ENCODE results near the gene CLIP2.

CLIP2 gene

DNA sequence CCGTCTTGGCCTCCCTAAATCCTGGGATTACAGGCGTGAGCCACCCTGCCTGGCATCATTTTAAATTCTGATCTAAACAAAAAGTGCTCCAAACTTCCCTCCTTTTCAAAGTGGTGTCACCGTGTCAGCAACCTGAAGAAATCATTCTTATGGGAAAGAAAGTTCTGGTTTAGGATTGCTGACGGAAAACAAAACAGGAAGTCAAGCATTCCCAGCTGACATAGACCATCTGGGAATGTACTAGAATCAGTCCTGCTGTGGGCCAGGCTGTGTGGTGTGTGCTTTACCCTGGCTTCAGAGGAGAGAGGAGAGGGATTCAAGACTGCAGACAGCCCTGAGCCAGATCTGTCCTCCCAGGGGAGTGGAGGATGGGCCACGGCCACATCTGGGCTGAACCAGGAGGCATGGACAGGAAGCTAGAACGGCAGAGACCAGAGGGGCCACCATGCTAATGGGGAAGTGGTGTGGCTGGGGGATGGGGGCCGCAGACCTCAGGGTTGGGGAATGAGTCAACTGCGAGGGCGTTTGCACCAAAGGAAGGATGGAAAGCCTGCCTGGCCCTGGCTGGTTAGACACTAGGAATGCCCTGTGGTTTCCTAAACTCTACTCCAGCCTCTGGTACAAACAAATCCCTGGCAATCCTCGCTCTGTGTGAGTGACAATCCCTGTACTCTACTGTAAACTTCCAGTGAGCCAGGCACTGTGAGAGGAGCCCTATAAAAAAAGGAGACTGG lies 16.7 kb upstream of the CLIP2 start:
- Histone ChIP-seq H3K27ac (ENCODE audit: low read depth, low read length) (peak overlapping the region; percentile 42), H3K4me3 (ENCODE audit: low read depth in 1 of 2, low read length in 2 of 2) (no peak overlapping the region), H3K9me3 (ENCODE audit: low read length) (no peaks in the 10 kb centered on the region), H3K4me1 (ENCODE audit: insufficient read depth, low read length) (no peaks in the 10 kb centered on the region), H3K9ac (ENCODE audit: low read length) (no peak overlapping the region), H3K27me3 (ENCODE audit: control insufficient read depth in 1 of 2, insufficient read depth in 2 of 2, low read length in 2 of 2) (no peaks in the 10 kb centered on the region), H3K36me3 (ENCODE audit: insufficient read depth, low read length) (no peaks in the 10 kb centered on the region)

DNA sequence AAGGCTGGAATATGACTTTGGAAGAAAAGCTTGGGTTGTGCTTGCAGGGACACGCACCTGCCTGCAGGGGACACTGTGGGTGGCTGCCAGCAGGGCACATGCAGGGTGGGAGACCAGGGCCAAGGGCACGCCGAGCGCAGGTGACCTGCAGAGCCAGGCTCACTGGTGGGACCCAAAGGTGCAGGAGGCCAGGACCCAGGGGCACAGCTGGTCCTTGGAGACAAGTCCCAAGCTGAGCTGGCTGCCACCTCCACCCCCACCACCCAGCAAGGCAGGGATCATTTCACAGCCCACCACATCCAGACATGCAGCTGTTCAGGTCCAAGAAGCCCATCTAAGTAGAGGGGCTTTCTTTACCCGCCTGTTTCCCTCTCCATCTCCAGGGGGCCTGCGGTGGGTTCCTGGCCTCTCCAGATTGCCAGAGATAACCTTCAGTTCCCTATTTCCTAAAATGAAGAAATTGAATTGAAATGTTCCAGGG lies 13.8 kb upstream of the CLIP2 start:
- no peaks in the 10 kb centered on the region for H3K9me3 ChIP-seq (ENCODE audit: low read length)
- H3K4me3 ChIP-seq (ENCODE audit: low read depth in 1 of 2, low read length in 2 of 2) = no peak overlapping the region
- no peaks in the 10 kb centered on the region for H3K4me1 ChIP-seq (ENCODE audit: insufficient read depth, low read length)
- no peak overlapping the region for H3K27ac ChIP-seq (ENCODE audit: low read depth, low read length)
- H3K36me3 ChIP-seq (ENCODE audit: insufficient read depth, low read length) = no peaks in the 10 kb centered on the region
- H3K9ac ChIP-seq (ENCODE audit: low read length) = no peak overlapping the region
- no peaks in the 10 kb centered on the region for H3K27me3 ChIP-seq (ENCODE audit: control insufficient read depth in 1 of 2, insufficient read depth in 2 of 2, low read length in 2 of 2)

GRCh38 chr7:74277636-74278035 lies 11.6 kb upstream of the CLIP2 start:
- Histone ChIP-seq H3K27me3 (ENCODE audit: control insufficient read depth in 1 of 2, insufficient read depth in 2 of 2, low read length in 2 of 2) (no peaks in the 10 kb centered on the region), H3K36me3 (ENCODE audit: insufficient read depth, low read length) (no peaks in the 10 kb centered on the region), H3K9ac (ENCODE audit: low read length) (no peak overlapping the region), H3K4me1 (ENCODE audit: insufficient read depth, low read length) (no peaks in the 10 kb centered on the region), H3K9me3 (ENCODE audit: low read length) (no peaks in the 10 kb centered on the region), H3K4me3 (ENCODE audit: low read depth in 1 of 2, low read length in 2 of 2) (no peak overlapping the region), H3K27ac (ENCODE audit: low read depth, low read length) (no peak overlapping the region)

DNA sequence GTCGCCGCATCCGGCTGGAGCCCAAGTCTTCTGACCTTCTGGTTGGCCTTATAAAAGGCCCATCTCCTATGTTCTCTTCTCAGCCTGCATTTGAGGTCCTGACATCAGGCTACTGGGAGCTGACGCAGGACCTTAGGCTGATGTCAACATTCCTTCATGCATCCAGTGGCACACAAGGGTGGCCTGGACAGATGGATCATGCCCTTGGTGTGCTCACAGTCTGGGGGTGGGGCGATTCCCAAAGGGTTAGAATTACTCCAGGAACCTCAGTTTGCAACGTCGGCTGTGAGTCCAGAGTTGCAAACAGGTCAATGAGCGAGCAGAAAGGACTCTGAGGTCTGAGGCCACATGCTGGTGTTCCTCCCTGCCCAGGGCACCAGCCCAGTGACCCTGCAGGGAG lies 8.2 kb upstream of the CLIP2 start:
- no peak overlapping the region for H3K9ac ChIP-seq (ENCODE audit: low read length)
- no peak overlapping the region for H3K4me3 ChIP-seq (ENCODE audit: low read depth in 1 of 2, low read length in 2 of 2)
- H3K9me3 ChIP-seq (ENCODE audit: low read length) = no peaks in the 10 kb centered on the region
- H3K4me1 ChIP-seq (ENCODE audit: insufficient read depth, low read length) = no peaks in the 10 kb centered on the region
- no peaks in the 10 kb centered on the region for H3K36me3 ChIP-seq (ENCODE audit: insufficient read depth, low read length)
- no peak overlapping the region for H3K27ac ChIP-seq (ENCODE audit: low read depth, low read length)
- no peaks in the 10 kb centered on the region for H3K27me3 ChIP-seq (ENCODE audit: control insufficient read depth in 1 of 2, insufficient read depth in 2 of 2, low read length in 2 of 2)

DNA sequence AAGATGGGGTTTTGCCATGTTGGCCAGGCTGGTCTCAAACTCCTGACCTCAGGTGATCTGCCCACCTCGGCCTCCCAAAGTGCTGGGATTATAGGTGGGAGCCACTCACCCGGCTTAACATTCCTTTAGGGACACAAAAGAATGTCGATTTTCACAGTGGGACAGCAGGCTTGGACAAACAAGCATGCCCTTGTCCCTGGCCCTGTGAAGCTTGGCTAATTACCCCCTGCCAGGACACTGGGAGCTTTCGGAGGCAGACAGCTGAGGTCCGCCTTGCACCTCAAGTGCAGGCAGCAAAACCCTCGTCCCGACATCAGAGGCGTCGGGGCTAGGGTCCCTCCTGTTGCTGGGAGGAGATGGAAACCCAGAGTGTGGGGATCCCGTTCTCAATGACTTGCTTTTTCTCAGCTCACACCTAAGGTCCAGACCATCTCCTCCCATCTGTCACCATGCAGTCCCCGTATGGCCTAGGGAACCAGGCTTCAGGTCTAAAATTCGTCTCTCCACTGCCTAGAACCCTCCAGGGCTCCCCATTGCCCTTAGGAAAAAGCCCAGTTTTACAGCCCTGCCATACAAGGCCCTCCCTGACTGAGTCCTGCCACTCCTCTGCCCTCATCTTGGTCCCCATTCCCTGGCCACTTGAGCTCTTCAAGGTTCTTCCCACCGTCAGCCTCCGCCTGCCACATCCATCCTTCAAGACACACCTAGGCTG lies 6.3 kb upstream of the CLIP2 start:
- no peaks in the 10 kb centered on the region for H3K27me3 ChIP-seq (ENCODE audit: control insufficient read depth in 1 of 2, insufficient read depth in 2 of 2, low read length in 2 of 2)
- H3K4me1 ChIP-seq (ENCODE audit: insufficient read depth, low read length) = no peaks in the 10 kb centered on the region
- H3K36me3 ChIP-seq (ENCODE audit: insufficient read depth, low read length) = no peaks in the 10 kb centered on the region
- H3K27ac ChIP-seq (ENCODE audit: low read depth, low read length) = no peak overlapping the region
- H3K4me3 ChIP-seq (ENCODE audit: low read depth in 1 of 2, low read length in 2 of 2) = no peak overlapping the region
- no peaks in the 10 kb centered on the region for H3K9me3 ChIP-seq (ENCODE audit: low read length)
- no peak overlapping the region for H3K9ac ChIP-seq (ENCODE audit: low read length)

DNA sequence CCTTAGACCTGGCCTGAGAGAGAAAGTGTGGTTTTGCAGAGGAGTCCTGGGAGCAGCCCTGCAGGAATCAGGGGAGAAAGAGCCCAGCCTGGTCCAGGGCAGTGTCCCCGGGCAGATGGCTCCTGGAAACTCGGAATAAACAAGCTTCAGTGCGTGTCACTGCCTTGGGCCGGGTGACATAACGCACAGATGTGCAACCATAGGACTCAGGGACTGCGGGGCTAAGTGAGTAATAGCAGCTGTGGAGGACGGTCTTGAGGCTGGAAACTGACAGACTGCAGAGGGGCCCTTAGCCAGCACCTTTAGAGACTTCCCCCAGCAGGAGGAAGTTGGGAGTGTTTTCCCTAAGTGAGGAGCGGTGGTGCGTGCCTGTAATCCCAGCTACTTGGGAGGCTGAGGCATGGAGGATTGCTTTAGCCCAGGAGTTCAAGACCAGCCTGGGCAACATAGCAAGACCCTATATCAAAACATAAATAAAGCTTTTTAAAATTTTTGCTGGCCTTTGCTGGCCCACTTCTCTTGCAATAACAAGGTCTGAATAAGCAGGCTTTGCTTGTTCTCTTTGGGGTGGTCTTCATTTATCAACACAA lies 5.3 kb upstream of the CLIP2 start:
- Histone ChIP-seq H3K9me3 (ENCODE audit: low read length) (no peaks in the 10 kb centered on the region), H3K27me3 (ENCODE audit: control insufficient read depth in 1 of 2, insufficient read depth in 2 of 2, low read length in 2 of 2) (no peaks in the 10 kb centered on the region), H3K36me3 (ENCODE audit: insufficient read depth, low read length) (no peaks in the 10 kb centered on the region), H3K9ac (ENCODE audit: low read length) (no peak overlapping the region), H3K4me3 (ENCODE audit: low read depth in 1 of 2, low read length in 2 of 2) (no peak overlapping the region), H3K27ac (ENCODE audit: low read depth, low read length) (no peak overlapping the region), H3K4me1 (ENCODE audit: insufficient read depth, low read length) (peaks cover 6% of the 10 kb centered on the region)

DNA sequence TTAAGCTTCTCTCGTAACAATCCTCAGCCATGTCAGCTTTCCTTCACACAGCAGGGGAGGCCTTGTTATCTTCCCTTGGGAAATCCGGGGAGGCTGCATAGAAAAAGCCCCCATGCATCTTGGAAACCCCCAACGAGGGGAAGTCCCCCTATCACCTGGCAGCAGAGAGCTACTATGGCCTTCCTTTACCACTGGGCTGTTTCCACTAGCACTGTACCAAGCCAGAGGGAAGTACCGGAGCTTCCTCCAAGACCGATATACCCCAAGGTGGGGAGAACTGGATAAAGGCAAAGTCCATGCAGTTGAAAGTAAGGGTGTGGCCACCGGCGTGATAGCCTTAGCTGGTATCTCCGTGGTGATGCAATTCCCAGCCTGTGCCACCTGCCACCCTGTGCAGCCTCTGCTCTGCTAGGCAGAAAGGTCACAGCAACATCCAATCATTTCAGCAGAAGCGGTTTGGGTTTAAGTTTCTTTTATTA lies 4.4 kb upstream of the CLIP2 start:
- Histone ChIP-seq H3K36me3 (ENCODE audit: insufficient read depth, low read length) (no peaks in the 10 kb centered on the region), H3K4me3 (ENCODE audit: low read depth in 1 of 2, low read length in 2 of 2) (no peak overlapping the region), H3K4me1 (ENCODE audit: insufficient read depth, low read length) (peaks cover 6% of the 10 kb centered on the region), H3K27ac (ENCODE audit: low read depth, low read length) (no peak overlapping the region), H3K9me3 (ENCODE audit: low read length) (no peaks in the 10 kb centered on the region), H3K27me3 (ENCODE audit: control insufficient read depth in 1 of 2, insufficient read depth in 2 of 2, low read length in 2 of 2) (no peaks in the 10 kb centered on the region), H3K9ac (ENCODE audit: low read length) (no peak overlapping the region)

GRCh38 chr7:74286131-74286530 lies 3.1 kb upstream of the CLIP2 start:
- no peak overlapping the region for H3K27ac ChIP-seq (ENCODE audit: low read depth, low read length)
- peaks cover 15% of the 10 kb centered on the region for H3K4me1 ChIP-seq (ENCODE audit: insufficient read depth, low read length)
- H3K36me3 ChIP-seq (ENCODE audit: insufficient read depth, low read length) = no peaks in the 10 kb centered on the region
- H3K4me3 ChIP-seq (ENCODE audit: low read depth in 1 of 2, low read length in 2 of 2) = no peak overlapping the region
- H3K9ac ChIP-seq (ENCODE audit: low read length) = no peak overlapping the region
- H3K27me3 ChIP-seq (ENCODE audit: control insufficient read depth in 1 of 2, insufficient read depth in 2 of 2, low read length in 2 of 2) = no peaks in the 10 kb centered on the region
- H3K9me3 ChIP-seq (ENCODE audit: low read length) = no peaks in the 10 kb centered on the region

- H3K9ac ChIP-seq (ENCODE audit: low read length) = no peak overlapping the region
- H3K4me1 ChIP-seq (ENCODE audit: insufficient read depth, low read length) = peaks cover 16% of the 10 kb centered on the region
These were observed 1.7 kb upstream of the CLIP2 start for GRCh38 chr7:74287303-74288033.

GRCh38 chr7:74288034-74288881 lies 949 bp upstream of the CLIP2 start:
- H3K9me3 ChIP-seq (ENCODE audit: low read length) = no peaks in the 10 kb centered on the region
- peak overlapping the region; percentile 72 for H3K27ac ChIP-seq (ENCODE audit: low read depth, low read length)
- H3K36me3 ChIP-seq (ENCODE audit: insufficient read depth, low read length) = no peaks in the 10 kb centered on the region
- H3K4me3 ChIP-seq (ENCODE audit: low read depth in 1 of 2, low read length in 2 of 2) = peak overlapping the region; percentile 50 to 74
- peak overlapping the region; percentile 7 for H3K9ac ChIP-seq (ENCODE audit: low read length)
- peaks cover 19% of the 10 kb centered on the region for H3K4me1 ChIP-seq (ENCODE audit: insufficient read depth, low read length)
- no peaks in the 10 kb centered on the region for H3K27me3 ChIP-seq (ENCODE audit: control insufficient read depth in 1 of 2, insufficient read depth in 2 of 2, low read length in 2 of 2)

More at GRCh38 chr7:74287303-74288033, 1.7 kb upstream of the CLIP2 start:
- no peaks in the 10 kb centered on the region for H3K9me3 ChIP-seq (ENCODE audit: low read length)
- H3K4me3 ChIP-seq (ENCODE audit: low read depth in 1 of 2, low read length in 2 of 2) = no peak overlapping the region
- H3K27ac ChIP-seq (ENCODE audit: low read depth, low read length) = no peak overlapping the region
- no peaks in the 10 kb centered on the region for H3K36me3 ChIP-seq (ENCODE audit: insufficient read depth, low read length)
- H3K27me3 ChIP-seq (ENCODE audit: control insufficient read depth in 1 of 2, insufficient read depth in 2 of 2, low read length in 2 of 2) = no peaks in the 10 kb centered on the region
